DOHH2 (cell line): ENCODE data around the gene MPPE1.

Experiments used
- H3F3A ChIP-seq: fragments of 200-600 bp; sonication (generic), shearing (Covaris generic); 2 replicates; pipeline ENCODE4 v1.6.0; 2016; ENCODE audit warnings: antibody characterized with exemption, mild to moderate bottlenecking; ENCODE audit not compliant: control insufficient read depth, insufficient read depth
- H3K27ac ChIP-seq: fragments of 200-600 bp; sonication (generic); 2 replicates; pipeline ENCODE4 v1.5.1; 2014; ENCODE audit warnings: low read depth, mild to moderate bottlenecking, low read length, moderate library complexity
- H3K27me3 ChIP-seq: fragments of 200-600 bp; sonication (generic); 2 replicates; pipeline ENCODE4 v1.6.1; 2014; ENCODE audit warnings: mild to moderate bottlenecking, low read length, mixed read lengths; ENCODE audit not compliant: control insufficient read depth
- H3K36me3 ChIP-seq: fragments of 200-600 bp; sonication (generic); 2 replicates; pipeline ENCODE4 v1.6.1; 2014; ENCODE audit warnings: mild to moderate bottlenecking, low read length, moderate library complexity, mixed read lengths; ENCODE audit not compliant: control insufficient read depth
- H3K4me1 ChIP-seq: fragments of 200-600 bp; sonication (generic); 2 replicates; pipeline ENCODE4 v1.6.1; 2014; ENCODE audit warnings: mild to moderate bottlenecking, low read length, mixed read lengths; ENCODE audit not compliant: control insufficient read depth
- H3K4me2 ChIP-seq: fragments of 200-600 bp; sonication (generic); 2 replicates; pipeline ENCODE4 v1.6.0; 2014; ENCODE audit warnings: mild to moderate bottlenecking, low read length, moderate library complexity
- H3K4me3 ChIP-seq: fragments of 200-600 bp; sonication (generic); 2 replicates; pipeline ENCODE4 v1.5.1; 2014; ENCODE audit warnings: mild to moderate bottlenecking, low read length, mixed read lengths
- H3K79me2 ChIP-seq: fragments of 200-600 bp; sonication (generic); 2 replicates; pipeline ENCODE4 v1.6.1; 2014; ENCODE audit warnings: mild to moderate bottlenecking, low read length, mixed read lengths; ENCODE audit not compliant: control insufficient read depth
- H3K9me2 ChIP-seq: fragments of 200-600 bp; sonication (generic); replicated peaks from 2 replicates; pipeline ENCODE4 v1.6.1; 2014; ENCODE audit warnings: mild to moderate bottlenecking, low read length, mixed read lengths; ENCODE audit not compliant: control insufficient read depth
- H3K9me3 ChIP-seq: fragments of 200-600 bp; sonication (generic); 2 replicates; pipeline ENCODE4 v1.6.1; 2014; ENCODE audit warnings: antibody characterized with exemption, low read length, mixed read lengths; ENCODE audit not compliant: control insufficient read depth, insufficient read depth
- H4K20me1 ChIP-seq: fragments of 200-600 bp; sonication (generic); 2 replicates; pipeline ENCODE4 v1.6.0; 2014; ENCODE audit warnings: low read depth, mild to moderate bottlenecking, antibody characterized with exemption, low read length, moderate library complexity; ENCODE audit not compliant: control insufficient read depth, insufficient read depth
- EZH2phosphoT487 ChIP-seq: fragments of 200-600 bp; sonication (generic); IDR thresholded peaks from 2 replicates; pipeline ENCODE4 v1.6.1; 2017; ENCODE audit warnings: borderline replicate concordance, mild to moderate bottlenecking, antibody characterized with exemption, low read length, moderate library complexity, mixed read lengths
- TF ChIP-seq, protein P1 (sequence below): fragments of 200-600 bp; sonication (generic); IDR thresholded peaks from one replicate; pipeline ENCODE4 v1.5.1; 2014; ENCODE audit warnings: antibody characterized with exemption, mild to moderate bottlenecking, low read depth, low read length; ENCODE audit not compliant: poor library complexity, severe bottlenecking

MPPE1 gene, protein sequence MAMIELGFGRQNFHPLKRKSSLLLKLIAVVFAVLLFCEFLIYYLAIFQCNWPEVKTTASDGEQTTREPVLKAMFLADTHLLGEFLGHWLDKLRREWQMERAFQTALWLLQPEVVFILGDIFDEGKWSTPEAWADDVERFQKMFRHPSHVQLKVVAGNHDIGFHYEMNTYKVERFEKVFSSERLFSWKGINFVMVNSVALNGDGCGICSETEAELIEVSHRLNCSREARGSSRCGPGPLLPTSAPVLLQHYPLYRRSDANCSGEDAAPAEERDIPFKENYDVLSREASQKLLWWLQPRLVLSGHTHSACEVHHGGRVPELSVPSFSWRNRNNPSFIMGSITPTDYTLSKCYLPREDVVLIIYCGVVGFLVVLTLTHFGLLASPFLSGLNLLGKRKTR

DNA sequence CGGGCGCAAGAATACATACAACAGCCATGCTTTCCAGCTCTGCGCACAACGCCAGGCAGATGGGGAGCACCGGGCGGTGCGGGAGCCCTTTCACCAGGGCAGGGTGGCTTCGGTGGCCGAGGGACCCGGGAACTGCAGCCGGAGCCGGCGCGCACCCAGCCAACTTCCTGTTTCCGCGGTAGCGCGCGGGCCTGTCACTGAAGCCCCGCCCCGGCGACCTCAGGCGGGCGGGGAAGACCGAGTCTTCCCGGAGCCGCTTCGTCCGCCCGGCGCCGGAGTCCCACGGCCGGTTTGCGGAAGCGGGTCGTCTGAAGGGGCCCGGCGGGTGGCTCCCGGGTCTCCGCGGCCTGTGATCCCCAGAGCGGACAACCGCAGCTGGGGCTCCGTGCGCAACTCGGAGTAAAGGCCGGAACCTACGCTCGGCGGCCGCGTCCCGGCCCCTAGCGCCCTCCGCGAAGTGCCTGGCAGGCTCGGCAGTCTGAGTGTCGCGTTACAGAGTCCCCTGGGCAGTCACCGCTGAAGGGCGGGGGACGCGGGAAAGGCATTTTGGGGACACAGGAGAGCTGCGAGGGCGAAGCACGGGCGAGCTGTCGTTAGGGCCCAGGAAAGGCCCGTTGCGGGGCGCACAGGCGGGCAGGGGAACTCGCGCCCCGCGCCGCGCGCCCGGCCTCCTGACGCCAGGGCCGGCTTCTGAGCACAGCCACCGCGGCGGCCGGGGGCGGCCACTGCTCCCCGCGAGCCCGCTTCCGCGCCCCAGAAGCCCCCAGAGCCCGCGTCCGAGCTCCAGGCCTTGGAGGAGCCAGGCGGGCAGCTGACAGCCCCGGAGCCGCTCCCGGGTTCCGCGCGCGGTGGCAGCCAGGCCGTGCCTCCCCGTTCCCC, at the start of gene MPPE1:
Gene MPPE1, minus strand, starts transcription at position 136 of the 879 bp plus-strand sequence. CDS start 11,053 bp downstream, outside the sequence.
- Histone ChIP-seq H3K4me3 (peak within 1 kb of the TSS; percentile 75), H3K4me1 (peaks cover 16% of the 10 kb centered on the region), H3K27me3 (no peaks in the 10 kb centered on the region), H3K36me3 (peaks cover 12% of the 10 kb centered on the region; the same call in 1 of the 2 replicates), H3F3A (no peaks in the 10 kb centered on the region), H3K27ac (peak within 1 kb of the TSS; percentile 83), H3K9me2 (no peaks in the 10 kb centered on the region), H3K9me3 (no peaks in the 10 kb centered on the region), H4K20me1 (no peaks in the 10 kb centered on the region), H3K4me2 (peak within 1 kb of the TSS; percentile 70), H3K79me2 (peaks cover 13% of the 10 kb centered on the region)
- no peak for TF ChIP-seq EZH2phosphoT487
- TF ChIP-seq, protein P1, sequence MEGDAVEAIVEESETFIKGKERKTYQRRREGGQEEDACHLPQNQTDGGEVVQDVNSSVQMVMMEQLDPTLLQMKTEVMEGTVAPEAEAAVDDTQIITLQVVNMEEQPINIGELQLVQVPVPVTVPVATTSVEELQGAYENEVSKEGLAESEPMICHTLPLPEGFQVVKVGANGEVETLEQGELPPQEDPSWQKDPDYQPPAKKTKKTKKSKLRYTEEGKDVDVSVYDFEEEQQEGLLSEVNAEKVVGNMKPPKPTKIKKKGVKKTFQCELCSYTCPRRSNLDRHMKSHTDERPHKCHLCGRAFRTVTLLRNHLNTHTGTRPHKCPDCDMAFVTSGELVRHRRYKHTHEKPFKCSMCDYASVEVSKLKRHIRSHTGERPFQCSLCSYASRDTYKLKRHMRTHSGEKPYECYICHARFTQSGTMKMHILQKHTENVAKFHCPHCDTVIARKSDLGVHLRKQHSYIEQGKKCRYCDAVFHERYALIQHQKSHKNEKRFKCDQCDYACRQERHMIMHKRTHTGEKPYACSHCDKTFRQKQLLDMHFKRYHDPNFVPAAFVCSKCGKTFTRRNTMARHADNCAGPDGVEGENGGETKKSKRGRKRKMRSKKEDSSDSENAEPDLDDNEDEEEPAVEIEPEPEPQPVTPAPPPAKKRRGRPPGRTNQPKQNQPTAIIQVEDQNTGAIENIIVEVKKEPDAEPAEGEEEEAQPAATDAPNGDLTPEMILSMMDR: no peak

DNA sequence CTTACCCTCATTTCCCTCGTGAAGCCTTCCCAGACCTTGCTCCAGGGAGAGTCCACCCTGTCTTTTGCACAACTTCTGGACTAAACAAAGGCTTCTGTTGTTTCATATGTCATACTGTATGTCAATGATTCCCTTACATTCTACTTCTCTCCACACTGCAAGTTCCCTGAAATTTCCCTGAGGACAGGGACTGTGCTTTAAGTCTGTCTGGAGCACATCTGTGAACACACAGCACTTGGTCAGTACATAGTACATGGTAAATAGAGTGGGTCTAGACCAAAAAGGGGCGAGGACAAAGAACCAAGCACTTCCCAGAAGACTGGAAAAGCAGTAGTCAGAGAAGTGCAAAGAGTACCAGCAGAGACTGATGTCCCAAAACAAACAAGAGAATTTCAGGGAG, 49.5 kb upstream of the MPPE1 start:
- no peaks in the 10 kb centered on the region for H3K27me3 ChIP-seq
- no peak overlapping the region for H3K4me2 ChIP-seq
- H3K27ac ChIP-seq: no peak overlapping the region
- H3K4me1 ChIP-seq: no peaks in the 10 kb centered on the region
- H4K20me1 ChIP-seq: no peaks in the 10 kb centered on the region
- H3K79me2 ChIP-seq: no peaks in the 10 kb centered on the region
- H3K36me3 ChIP-seq: no peaks in the 10 kb centered on the region
- peaks cover 10% of the 10 kb centered on the region for H3K9me3 ChIP-seq
- no peaks in the 10 kb centered on the region for H3K9me2 ChIP-seq
- no peaks in the 10 kb centered on the region for H3F3A ChIP-seq
- no peak for TF ChIP-seq EZH2phosphoT487
- TF ChIP-seq, protein P1: no peak
- H3K4me3 ChIP-seq: no peak overlapping the region

DNA sequence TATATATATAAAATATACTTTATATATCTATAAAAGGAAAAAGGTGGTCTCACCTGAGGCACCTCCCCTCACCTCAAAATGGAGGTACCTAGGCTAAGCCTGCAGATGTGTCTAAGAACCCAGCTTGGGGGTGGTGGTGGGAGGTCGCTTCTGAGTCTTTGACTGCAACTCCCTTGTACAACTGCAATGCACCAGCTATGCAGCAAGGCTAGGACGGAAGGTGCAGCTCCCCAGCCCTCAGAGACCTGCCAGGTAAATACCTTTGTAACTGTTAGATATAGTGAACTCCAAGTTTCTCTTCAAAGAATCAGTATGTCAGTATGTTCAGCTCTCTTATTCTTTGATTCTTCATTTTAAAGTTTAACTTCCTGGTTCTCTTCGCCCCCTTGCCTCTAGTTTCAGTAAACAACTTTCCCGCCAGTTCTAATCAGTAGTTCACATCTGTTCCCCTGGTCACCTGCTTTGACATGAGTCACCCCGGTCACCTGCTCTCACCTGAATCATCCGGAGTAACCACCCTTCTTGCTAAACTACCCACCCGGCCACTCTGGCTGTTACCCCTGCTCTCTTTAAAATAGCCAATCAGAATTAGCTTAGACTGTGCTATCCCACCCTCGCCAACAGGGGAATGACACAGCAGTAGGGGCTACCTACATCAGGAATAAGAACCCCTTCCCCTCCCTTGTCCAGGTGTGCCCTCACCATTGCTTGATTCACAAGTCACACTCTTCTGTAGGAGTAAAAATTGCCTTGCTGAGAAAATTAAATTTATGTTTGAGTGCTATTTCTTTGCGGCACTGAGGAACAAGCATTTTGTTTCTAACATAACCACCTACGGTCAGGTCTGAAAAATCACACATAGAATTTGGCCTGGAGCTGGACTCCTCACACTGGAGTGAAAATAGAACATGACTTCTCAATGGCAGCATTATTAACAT, 48.5 kb upstream of the MPPE1 start:
- no peaks in the 10 kb centered on the region for H3F3A ChIP-seq
- H3K9me2 ChIP-seq: no peaks in the 10 kb centered on the region
- H3K79me2 ChIP-seq: no peaks in the 10 kb centered on the region
- H3K4me1 ChIP-seq: no peaks in the 10 kb centered on the region
- H3K9me3 ChIP-seq: peaks cover 10% of the 10 kb centered on the region
- no peak overlapping the region for H3K4me2 ChIP-seq
- TF ChIP-seq, protein P1: no peak
- H3K27me3 ChIP-seq: no peaks in the 10 kb centered on the region
- H3K36me3 ChIP-seq: no peaks in the 10 kb centered on the region
- H3K4me3 ChIP-seq: no peak overlapping the region
- H4K20me1 ChIP-seq: no peaks in the 10 kb centered on the region
- H3K27ac ChIP-seq: no peak overlapping the region
